Effector CD4-positive, alpha-beta T cell (primary cell): ENCODE data around the gene ANKRD9.
"Not testable (repeated sequence)": the region's sequence is repeated elsewhere in the genome, so short reads cannot be mapped to it uniquely, and the experiment has no call there.

Experiments used
- DNase-seq: peaks from one replicate; pipeline ENCODE4 v3.0.0-alpha.2; 2020

Gene ANKRD9

DNA sequence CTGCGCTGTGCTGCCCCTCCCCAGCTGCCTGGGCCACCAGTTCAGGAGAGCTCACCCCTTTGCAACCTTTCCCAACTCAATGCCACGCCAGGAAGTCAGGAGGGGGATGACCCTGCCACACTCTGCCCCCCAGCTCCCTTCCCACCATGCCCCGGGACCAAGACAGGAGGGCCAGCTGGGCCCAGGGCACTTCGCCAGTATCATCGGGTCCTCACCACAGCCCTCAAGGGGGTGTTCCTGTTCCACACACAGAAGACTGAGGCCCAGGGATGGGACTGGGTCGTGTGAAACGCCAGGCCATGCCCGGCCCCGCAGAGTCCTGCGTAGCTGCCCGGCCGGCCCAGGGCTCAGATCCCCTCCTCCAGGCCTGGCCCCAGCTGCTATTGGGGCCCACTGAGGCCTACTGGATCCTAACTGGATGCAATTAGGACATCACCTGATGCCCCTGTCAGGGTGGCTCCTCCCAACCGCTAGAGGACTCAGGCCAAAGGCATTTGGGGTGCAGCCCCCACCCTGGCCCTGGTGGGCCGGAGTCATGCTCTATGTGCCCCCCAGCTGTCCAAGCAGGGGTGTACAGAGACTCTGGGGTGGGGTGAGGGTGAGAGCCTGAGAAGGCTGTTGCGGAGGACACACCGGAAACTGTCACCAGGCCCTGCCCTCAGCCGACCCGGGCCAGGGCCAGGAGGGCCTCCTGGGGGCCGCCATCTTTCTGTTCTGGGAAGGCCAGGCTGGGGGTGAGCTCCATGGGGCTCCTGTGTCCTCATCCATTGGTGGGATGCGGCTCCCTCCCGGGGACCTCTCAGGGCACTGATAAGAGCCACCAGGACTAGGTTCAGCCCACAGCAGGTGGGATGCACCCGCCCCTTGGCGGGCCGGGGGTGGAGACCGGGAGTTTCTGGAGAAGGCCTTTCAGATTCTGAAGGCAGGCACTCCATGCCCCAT is 29.3 kb upstream of the ANKRD9 start:
- no peak for DNase-seq

GRCh38 chr14:102537981-102538601 is 28.5 kb upstream of the ANKRD9 start:
- DNase-seq, result no peak

- DNase-seq, result no peak
Observed at GRCh38 chr14:102532204-102532658, 22.7 kb upstream of the ANKRD9 start.

- no peak for DNase-seq
Observed at GRCh38 chr14:102530828-102531478, 21.4 kb upstream of the ANKRD9 start.

DNA sequence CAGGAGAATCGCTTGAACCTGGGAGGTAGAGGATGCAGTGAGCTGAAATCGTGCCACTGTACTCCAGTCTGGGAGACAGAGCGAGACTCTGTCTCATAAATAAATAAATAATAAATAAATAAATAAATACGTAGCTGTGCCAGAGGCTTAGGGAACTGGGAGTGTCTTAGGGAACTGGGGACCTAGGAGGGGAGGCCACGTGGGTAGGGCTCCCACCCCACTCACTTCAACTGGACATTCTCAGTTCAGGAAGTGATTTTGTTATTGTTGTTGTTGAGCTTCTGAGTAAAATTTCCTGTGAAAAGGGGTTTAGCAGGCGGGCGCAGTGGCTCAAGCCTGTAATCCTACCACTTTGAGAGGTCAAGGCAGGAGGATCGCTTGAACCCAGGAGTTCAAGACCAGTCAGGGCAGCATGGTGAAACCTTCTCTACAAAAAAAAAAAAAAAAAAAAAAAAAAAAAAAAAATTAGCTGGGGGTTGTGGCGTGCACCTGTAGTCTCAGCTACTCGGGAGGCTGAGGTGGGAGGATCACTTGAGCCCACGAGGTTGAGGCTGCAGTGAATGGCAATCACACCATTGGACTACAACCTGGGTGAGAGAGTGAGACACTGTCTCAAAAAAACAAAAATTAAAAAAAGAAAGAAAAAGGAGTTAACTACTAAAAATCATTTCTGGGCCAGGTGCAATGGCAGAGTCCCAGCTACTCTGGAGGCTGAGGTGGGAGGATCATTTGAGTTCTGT is 19.0 kb upstream of the ANKRD9 start:
- DNase-seq, result no peak

GRCh38 chr14:102525929-102526497 is 16.4 kb upstream of the ANKRD9 start:
- no peak for DNase-seq

DNA sequence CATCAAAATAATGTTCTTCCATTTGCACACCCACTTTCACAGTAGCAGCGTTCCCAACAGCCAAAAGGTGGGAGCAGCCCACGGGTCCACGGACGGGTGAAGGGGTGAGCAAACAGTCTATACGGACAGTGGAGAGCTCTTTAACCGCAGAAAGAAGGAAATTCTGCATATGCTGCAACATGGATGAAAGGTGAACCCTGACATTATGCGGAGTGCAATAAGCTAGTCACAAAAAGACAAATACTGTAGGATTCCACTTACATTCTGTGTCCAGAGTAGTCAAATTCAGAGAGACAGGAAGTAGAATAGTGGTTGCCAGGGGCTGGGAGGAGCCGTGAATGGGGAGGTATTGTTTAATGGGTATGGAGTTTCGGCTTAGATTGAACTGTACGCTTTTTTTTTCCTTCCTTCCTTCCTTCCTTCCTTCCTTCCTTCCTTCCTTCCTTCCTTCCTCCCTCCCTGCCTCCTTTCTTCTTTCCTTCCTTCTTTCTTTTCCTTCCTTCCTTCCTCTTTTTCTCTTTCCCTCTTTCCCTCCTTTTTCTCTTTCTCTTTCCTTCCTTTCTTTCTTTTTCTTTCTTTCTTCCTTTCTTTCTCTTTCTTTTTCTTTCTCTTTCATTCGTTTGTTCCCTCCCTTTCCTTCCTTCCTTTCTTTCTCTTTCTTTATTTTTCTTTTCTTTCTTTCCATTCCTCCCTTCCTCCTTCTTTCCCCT is 15.8 kb upstream of the ANKRD9 start:
- DNase-seq, result peak; percentile 33

GRCh38 chr14:102524451-102525218 is 15.1 kb upstream of the ANKRD9 start:
- DNase-seq, result peak; percentile 89

DNA sequence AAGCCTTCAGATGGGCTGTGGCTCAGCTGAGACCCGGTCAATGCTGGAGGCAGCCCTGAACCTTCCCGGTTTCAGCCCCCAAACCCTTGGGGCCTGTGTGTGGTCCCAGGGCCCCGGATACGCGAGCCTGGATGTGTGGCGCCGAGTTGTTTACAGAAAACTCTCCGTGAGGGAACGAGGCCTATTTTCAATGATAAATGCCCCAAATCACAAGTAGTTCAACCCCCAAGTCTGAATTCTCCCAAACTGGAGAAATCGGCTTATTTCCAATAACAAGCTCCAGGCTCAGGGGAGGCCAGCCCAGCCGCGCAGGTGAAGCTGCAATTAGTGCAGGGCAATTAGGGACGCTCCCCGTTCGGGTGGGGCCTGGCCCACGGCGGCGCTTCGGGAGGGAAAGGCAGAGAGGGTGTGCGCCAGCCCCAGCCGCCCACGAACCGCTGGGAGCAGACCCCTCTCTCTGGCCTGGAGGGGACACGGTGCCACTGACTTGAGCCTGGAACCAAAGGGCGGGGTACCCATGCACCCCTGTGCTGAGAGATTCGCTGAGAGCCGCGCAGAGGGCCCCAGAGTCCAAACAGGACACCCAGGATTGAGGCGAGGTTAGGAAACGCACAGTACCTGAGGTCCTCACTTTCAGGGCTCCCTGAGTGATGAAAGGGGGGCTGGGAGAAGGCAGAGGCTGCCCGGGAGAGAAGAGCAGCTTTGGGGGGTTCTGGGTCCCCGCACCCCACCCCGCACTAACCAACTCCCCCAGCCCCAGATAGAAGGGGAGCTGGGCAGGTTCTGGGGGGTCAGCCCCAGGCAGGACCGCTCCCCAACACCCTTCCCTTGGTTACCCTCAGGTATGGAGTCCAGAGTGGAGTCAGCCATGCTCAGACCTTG is 14.2 kb upstream of the ANKRD9 start:
- no peak for DNase-seq

DNA sequence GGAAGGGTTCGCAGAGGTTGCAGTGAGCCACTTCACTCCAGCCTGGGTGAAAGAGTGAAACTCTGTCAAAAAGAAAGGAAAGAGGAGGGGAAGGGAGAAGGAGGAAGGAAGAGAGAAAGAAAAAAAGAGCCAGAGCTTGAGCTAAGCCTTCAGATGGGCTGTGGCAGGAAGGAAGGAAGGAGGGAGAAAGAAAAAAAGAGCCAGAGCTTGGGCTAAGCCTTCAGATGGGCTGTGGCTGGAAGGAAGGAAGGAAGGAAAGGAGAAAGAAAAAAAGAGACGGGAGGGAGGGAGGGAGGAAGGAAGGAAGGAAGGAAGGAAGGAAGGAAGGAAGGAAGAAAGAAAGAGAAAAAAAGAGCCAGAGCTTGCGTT is 13.6 kb upstream of the ANKRD9 start:
- DNase-seq, result no peak

DNA sequence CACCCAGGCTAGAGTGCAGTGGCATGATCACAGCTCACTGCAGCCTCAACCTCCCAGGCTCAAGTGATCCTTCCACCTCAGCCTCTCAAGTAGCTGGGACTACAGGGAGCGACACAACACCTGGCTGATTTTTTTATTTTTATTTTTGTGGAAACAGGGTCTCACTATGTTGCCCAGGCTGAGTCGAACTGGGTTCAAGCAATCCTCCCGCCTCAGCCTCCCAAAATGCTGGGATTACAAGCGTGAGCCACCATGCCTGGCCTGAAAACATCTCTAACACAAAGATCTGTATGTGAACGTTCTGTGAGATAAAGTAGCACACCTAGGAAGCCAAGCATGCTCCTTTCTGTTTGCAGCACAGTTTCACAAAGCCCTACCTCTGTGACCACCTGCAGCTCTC is 10.1 kb upstream of the ANKRD9 start:
- DNase-seq, result not testable (repeated sequence)

- no peak for DNase-seq
Observed at GRCh38 chr14:102518063-102518648, 8.6 kb upstream of the ANKRD9 start.

GRCh38 chr14:102517392-102518062 is 8.0 kb upstream of the ANKRD9 start:
- no peak for DNase-seq

DNA sequence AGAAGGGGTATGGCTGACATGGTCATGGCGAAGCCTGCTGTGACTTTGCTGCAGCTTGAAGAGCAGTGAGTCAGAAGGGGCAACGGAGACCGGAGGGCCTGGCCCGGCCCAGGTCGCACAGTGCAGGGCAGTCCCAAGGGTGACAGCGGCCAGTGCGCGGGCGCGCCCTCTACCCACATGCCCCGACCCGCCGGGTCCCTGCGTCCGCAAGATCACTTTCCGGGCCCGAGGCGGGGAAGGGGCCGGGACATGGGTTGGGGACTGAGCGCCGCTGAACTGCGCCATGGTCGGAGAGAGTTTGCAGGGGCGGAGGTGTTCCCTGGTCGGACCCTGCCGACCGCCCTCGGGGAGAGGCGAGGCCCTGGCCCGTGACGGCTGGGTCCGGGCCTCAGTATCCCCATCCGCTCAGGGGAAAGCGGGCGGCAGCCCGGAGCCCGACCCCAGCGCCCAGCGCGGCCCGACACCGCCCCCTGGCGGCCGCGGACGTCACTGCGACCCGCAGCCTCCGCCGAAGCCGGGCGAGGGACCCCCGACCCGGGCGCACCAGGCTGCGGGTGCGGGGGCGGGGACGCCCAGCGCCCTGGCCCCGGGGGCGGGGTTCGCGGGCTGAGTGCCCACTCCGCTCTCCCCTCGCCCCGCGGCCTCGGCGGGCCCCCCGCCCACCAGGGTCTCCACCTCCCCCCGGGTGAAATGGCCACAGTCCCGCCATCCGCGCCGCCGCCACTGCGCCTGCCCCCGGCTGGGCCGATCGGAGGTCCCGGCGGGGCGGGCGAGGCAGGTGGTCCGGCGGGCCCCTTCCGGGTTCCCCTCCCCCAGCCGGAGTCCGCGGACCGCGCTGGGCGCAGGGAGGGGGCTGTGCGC is 7.2 kb upstream of the ANKRD9 start:
- DNase-seq, result peak; percentile 49

GRCh38 chr14:102514987-102515733 is 5.6 kb upstream of the ANKRD9 start:
- DNase-seq, result no peak

- DNase-seq, result no peak
Observed at GRCh38 chr14:102513899-102514772, 4.6 kb upstream of the ANKRD9 start.
